ENCODE results near the gene AUTS2. TPM values are rescaled to one million over a fixed set of nuclear protein-coding genes. Genes with fewer than 3 reads are reported as not detected.
A peak's percentile ranks its signal among the peaks of the same experiment; 100 is the strongest.

AUTS2 gene
- total and polyA plus RNA-seq, 11 donors, result 3.4 to 14.0 (median 7.3) TPM

DNA sequence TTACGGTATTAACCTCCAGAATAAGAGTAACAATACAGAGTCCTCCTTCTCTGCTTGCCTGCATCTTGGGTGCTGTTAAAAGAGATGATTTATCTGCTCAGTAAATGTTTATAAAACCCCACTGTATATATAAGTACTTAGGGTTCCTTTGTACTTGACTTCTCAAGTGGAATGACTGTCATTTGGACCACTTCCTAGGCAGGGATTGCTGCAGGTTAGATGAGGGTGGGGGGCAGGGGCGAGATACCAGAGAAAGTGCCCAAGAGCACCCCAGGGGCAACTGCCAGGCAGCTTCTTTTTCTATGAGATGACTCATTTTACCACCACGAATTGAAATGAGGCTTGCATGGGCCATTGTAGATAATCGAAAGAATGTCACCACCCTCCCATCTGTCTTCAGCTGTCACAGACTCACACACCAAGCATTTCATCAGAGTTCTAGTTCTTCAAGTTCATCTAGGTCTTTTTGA is 1111.8 kb downstream of the AUTS2 start:
- no peak for TF ChIP-seq POLR2A (IDR thresholded peaks at IDR 0.05)
- TF ChIP-seq, protein P1, sequence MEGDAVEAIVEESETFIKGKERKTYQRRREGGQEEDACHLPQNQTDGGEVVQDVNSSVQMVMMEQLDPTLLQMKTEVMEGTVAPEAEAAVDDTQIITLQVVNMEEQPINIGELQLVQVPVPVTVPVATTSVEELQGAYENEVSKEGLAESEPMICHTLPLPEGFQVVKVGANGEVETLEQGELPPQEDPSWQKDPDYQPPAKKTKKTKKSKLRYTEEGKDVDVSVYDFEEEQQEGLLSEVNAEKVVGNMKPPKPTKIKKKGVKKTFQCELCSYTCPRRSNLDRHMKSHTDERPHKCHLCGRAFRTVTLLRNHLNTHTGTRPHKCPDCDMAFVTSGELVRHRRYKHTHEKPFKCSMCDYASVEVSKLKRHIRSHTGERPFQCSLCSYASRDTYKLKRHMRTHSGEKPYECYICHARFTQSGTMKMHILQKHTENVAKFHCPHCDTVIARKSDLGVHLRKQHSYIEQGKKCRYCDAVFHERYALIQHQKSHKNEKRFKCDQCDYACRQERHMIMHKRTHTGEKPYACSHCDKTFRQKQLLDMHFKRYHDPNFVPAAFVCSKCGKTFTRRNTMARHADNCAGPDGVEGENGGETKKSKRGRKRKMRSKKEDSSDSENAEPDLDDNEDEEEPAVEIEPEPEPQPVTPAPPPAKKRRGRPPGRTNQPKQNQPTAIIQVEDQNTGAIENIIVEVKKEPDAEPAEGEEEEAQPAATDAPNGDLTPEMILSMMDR (IDR thresholded peaks at IDR 0.05), result no peak
- intact Hi-C loops (cut with DNase I), result no loop called here
- peak in 3 of 4 donors; percentile 40 to 42 (median 40) for ATAC-seq
- no peak overlapping the region for H3K27ac ChIP-seq
- H3K4me1 ChIP-seq, result peaks cover 0 to 24% (median 8%) of the 10 kb centered on the region in 12 donors
- no peaks in the 10 kb centered on the region for H3K36me3 ChIP-seq
- DNase-seq, result no peak
- H3K4me3 ChIP-seq, result no peak overlapping the region
- H3K27me3 ChIP-seq, result no peaks in the 10 kb centered on the region
- peaks cover 0 to 17% (median 3%) of the 10 kb centered on the region in 12 donors for H3K9me3 ChIP-seq
- 56 to 67% (median 61%) methylated on average over 4 of the region's 4 CpGs for WGBS, 4 donors

DNA sequence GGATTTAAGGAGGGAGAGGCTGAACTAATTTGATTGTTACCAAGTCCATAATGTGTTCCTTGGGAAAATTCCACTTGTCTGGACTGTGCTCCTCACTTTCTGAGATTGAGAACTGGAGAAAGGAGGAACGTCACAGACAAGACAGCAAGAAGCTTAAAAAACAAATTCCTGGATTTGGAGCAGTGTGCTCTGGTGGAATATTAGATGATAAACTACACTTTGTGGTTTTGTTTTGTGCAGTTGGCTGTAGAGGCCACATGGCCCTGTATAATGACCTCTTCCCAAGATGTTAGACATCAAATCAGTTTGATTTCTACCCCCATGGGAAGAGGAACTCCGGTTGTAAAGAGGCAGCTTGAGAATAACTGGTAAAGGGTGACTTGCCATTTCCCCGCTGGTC is 1112.4 kb downstream of the AUTS2 start:
- WGBS, 4 donors, result 80 to 94% (median 84%) methylated on average over 3 of the region's 3 CpGs
- H3K27me3 ChIP-seq, result no peaks in the 10 kb centered on the region
- H3K36me3 ChIP-seq, result no peaks in the 10 kb centered on the region
- no peak for ATAC-seq
- DNase-seq, result no peak
- intact Hi-C loops (cut with DNase I), result no loop called here
- TF ChIP-seq POLR2A (IDR thresholded peaks at IDR 0.05), result no peak
- TF ChIP-seq, protein P1 (IDR thresholded peaks at IDR 0.05), result no peak
- peaks cover 0 to 17% (median 3%) of the 10 kb centered on the region in 12 donors for H3K9me3 ChIP-seq
- H3K4me3 ChIP-seq, result no peak overlapping the region
- H3K27ac ChIP-seq, result no peak overlapping the region
- H3K4me1 ChIP-seq, result peaks cover 0 to 24% (median 8%) of the 10 kb centered on the region in 12 donors

DNA sequence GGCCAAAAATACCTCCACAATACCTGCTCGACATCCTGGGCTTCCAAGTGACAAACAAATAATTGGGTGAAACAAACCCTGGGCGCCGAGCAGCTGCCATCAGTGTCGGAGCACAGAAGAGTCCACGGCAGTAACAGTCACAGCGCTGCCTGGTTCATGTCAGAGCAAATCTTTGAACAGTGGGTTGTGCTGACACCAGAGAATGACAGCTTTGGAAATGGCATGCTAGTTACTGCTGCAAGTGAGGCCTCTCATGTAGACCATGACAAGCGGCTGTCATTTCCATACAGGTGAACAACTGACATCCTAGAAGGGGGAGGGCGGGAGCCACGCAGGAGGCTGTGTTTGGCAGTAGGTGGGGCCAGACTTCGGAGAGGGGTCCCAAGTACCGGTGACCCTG is 1113.2 kb downstream of the AUTS2 start:
- no peak overlapping the region for H3K4me3 ChIP-seq
- intact Hi-C loops (cut with DNase I), result no loop called here
- peaks cover 0 to 24% (median 8%) of the 10 kb centered on the region in 12 donors for H3K4me1 ChIP-seq
- TF ChIP-seq, protein P1 (IDR thresholded peaks at IDR 0.05), result no peak
- ATAC-seq (peak; percentile 52 to 71 (median 58)), DNase-seq (no peak)
- no peaks in the 10 kb centered on the region for H3K27me3 ChIP-seq
- 52 to 78% (median 70%) methylated on average over 11 of the region's 11 CpGs for WGBS, 4 donors
- H3K27ac ChIP-seq, result no peak overlapping the region
- no peaks in the 10 kb centered on the region for H3K36me3 ChIP-seq
- H3K9me3 ChIP-seq, result peaks cover 0 to 17% (median 3%) of the 10 kb centered on the region in 12 donors

DNA sequence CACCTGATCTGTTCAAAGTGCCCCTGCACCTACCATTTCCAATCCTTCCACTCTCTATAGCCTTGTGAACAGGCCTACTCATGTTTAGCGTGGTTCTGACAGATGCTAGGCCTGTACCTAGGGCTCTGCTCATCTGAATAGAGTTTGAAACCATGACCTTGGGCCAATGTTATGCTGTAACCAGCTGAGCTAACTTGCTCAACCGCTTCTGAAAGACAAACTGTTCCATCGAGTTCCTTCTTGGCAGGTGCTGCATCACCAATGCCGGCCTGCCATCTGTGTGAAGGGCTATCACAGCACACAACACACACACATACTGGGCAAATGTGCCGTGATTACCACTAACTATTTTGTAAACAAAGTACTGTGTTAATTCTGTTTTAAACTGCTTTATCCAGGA is 1114.7 kb downstream of the AUTS2 start:
- TF ChIP-seq, protein P1 (IDR thresholded peaks at IDR 0.05), result no peak
- TF ChIP-seq POLR2A (IDR thresholded peaks at IDR 0.05), result no peak
- Histone ChIP-seq H3K4me1 (peaks cover 0 to 21% (median 8%) of the 10 kb centered on the region in 12 donors), H3K27me3 (no peaks in the 10 kb centered on the region), H3K9me3 (peaks cover 0 to 17% (median 3%) of the 10 kb centered on the region in 12 donors), H3K36me3 (no peaks in the 10 kb centered on the region), H3K27ac (no peak overlapping the region), H3K4me3 (no peak overlapping the region)
- WGBS, 4 donors, result 72 to 92% (median 83%) methylated on average over 5 of the region's 5 CpGs
- ATAC-seq, result peak; percentile 47 to 80 (median 74)
- DNase-seq, result peak in 1 of 5 donors; percentile 50
- intact Hi-C loops (cut with DNase I), result no loop called here
